GM23338 (cell line): ENCODE results near the gene MTA3. TPM values are rescaled to one million over a fixed set of nuclear protein-coding genes. Genes with fewer than 3 reads are reported as not detected.

Experiments used
- ATAC-seq: fragments of 200-7000 bp; cut with Tn5 transposase; 3 replicates; pipeline ENCODE4 v1.9.1; 2020
- DNase-seq: peaks from one replicate; pipeline ENCODE4 v3.0.0-alpha.2; 2015; ENCODE audit warnings: low spot score
- H2AFZ ChIP-seq: fragments of 200-600 bp; sonication (generic); 2 replicates; pipeline ENCODE4 v1.8.0; 2016; ENCODE audit warnings: antibody characterized with exemption, mild to moderate bottlenecking, moderate library complexity
- H3F3A ChIP-seq: fragments of 200-600 bp; sonication (generic); replicated peaks from 2 replicates; pipeline ENCODE4 v1.8.0; 2017; ENCODE audit warnings: antibody characterized with exemption, mixed run types, low read depth
- H3K27ac ChIP-seq: fragments of 200-600 bp; sonication (generic); 2 replicates; pipeline ENCODE4 v1.6.1; 2016; ENCODE audit warnings: low read depth
- H3K27me3 ChIP-seq: fragments of 200-600 bp; sonication (generic); 2 replicates; pipeline ENCODE4 v1.8.0; 2016; ENCODE audit warnings: mild to moderate bottlenecking, mixed run types, moderate library complexity; ENCODE audit not compliant: insufficient read depth
- H3K36me3 ChIP-seq: fragments of 200-600 bp; sonication (generic); 2 replicates; pipeline ENCODE4 v1.8.0; 2016; ENCODE audit warnings: mild to moderate bottlenecking; ENCODE audit not compliant: insufficient read depth
- H3K4me1 ChIP-seq: fragments of 200-600 bp; sonication (generic); 2 replicates; pipeline ENCODE4 v1.8.0; 2016; ENCODE audit warnings: mild to moderate bottlenecking, moderate library complexity; ENCODE audit not compliant: insufficient read depth
- H3K4me2 ChIP-seq: fragments of 200-600 bp; sonication (generic); 2 replicates; pipeline ENCODE4 v1.7.1; 2017; ENCODE audit warnings: mixed run types
- H3K4me3 ChIP-seq: fragments of 200-600 bp; sonication (generic); 2 replicates; pipeline ENCODE4 v1.6.1; 2016; ENCODE audit warnings: mixed run types
- H3K79me2 ChIP-seq: fragments of 200-600 bp; sonication (generic); replicated peaks from 2 replicates; pipeline ENCODE4 v1.8.0; 2017; ENCODE audit warnings: mild to moderate bottlenecking; ENCODE audit not compliant: insufficient read depth
- H3K9me2 ChIP-seq: fragments of 200-600 bp; sonication (generic); 2 replicates; pipeline ENCODE4 v1.8.0; 2017; ENCODE audit not compliant: insufficient read depth
- H4K20me1 ChIP-seq: fragments of 200-600 bp; sonication (generic); replicated peaks from 2 replicates; pipeline ENCODE4 v1.8.0; 2017; ENCODE audit warnings: mild to moderate bottlenecking; ENCODE audit not compliant: insufficient read depth
- H3K27ac Mint-ChIP-seq: 2 replicates; pipeline ENCODE4 v1.8.0; 2020; ENCODE audit warnings: inconsistent platforms, mild to moderate bottlenecking, moderate library complexity, mixed read lengths
- H3K27me3 Mint-ChIP-seq: 3 replicates; pipeline ENCODE4 v1.8.0; 2022; ENCODE audit warnings: low read depth, mild to moderate bottlenecking, moderate library complexity, mixed read lengths, inconsistent platforms; ENCODE audit not compliant: insufficient read depth, poor library complexity
- H3K36me3 Mint-ChIP-seq: 3 replicates; pipeline ENCODE4 v1.8.0; 2021; ENCODE audit warnings: low read depth, mild to moderate bottlenecking, inconsistent platforms, moderate library complexity, mixed read lengths
- H3K4me1 Mint-ChIP-seq: 3 replicates; pipeline ENCODE4 v1.8.0; 2020; ENCODE audit warnings: mild to moderate bottlenecking, inconsistent platforms, mixed read lengths
- H3K4me3 Mint-ChIP-seq: 3 replicates; pipeline ENCODE4 v1.8.0; 2021; ENCODE audit warnings: moderate library complexity, mild to moderate bottlenecking, inconsistent platforms, mixed read lengths
- H3K9me3 Mint-ChIP-seq: 3 replicates; pipeline ENCODE4 v1.8.0; 2020; ENCODE audit warnings: moderate library complexity, mild to moderate bottlenecking, inconsistent platforms, mixed read lengths
- CREB1 ChIP-seq: fragments of 250-450 bp; sonication (Bioruptor Pico); IDR thresholded peaks from 2 replicates; pipeline ENCODE4 v1.5.0; 2020; ENCODE audit warnings: low read depth, mild to moderate bottlenecking, moderate library complexity
- JUNB ChIP-seq: IDR thresholded peaks from one replicate; pipeline ENCODE4 v1.6.1; 2016; ENCODE audit warnings: antibody characterized with exemption; ENCODE audit not compliant: unreplicated experiment
- NANOG ChIP-seq: IDR thresholded peaks from 2 replicates; pipeline ENCODE4 v1.6.1; 2016; ENCODE audit warnings: antibody characterized with exemption, borderline replicate concordance
- POLR2AphosphoS5 ChIP-seq: IDR thresholded peaks from 2 replicates; pipeline ENCODE4 v1.6.1; 2016; ENCODE audit warnings: antibody characterized with exemption, low read depth
- ZNF331 ChIP-seq: fragments of 250-450 bp; sonication (Bioruptor Pico); IDR thresholded peaks from 2 replicates; pipeline ENCODE4 v1.5.0; 2020; ENCODE audit warnings: low read depth, mild to moderate bottlenecking, moderate library complexity
- polyA plus RNA-seq: library from polyadenylated mRNA; unstranded; fragments of >200 nt; fragmentation: Nextera tagmentation; extraction: Ambion mirVana; gene quantifications from 2 replicates; pipeline ENCODE4 v1.2.1, GENCODE V29; 2016
- total RNA-seq: library from RNA; depleted of rRNA; stranded (reverse); fragments of >200 nt; shearing (Covaris generic); gene quantifications from 2 replicates; pipeline ENCODE4 v1.2.3, GENCODE V29; 2014
- TF ChIP-seq, protein P1 (sequence below), 2 experiments: fragments of 200-600 bp in 1 of 2; sonication (generic) in 1 of 2; conservative IDR thresholded peaks; 2 replicates each; pipeline versions ENCODE4 v1.5.1 to v1.6.1; 2016 to 2017; ENCODE audit warnings: antibody characterized with exemption in 2 of 2, low read depth in 2 of 2, mild to moderate bottlenecking in 2 of 2, moderate library complexity in 1 of 2
- TF ChIP-seq, protein P2 (sequence below): fragments of 250-450 bp; sonication (Bioruptor Pico); IDR thresholded peaks from 2 replicates; pipeline ENCODE4 v1.5.0; 2020; ENCODE audit warnings: mild to moderate bottlenecking, moderate library complexity

MTA3 gene
- total and polyA plus RNA-seq, 2 experiments from 2014 or later, result 162 to 208 TPM

DNA sequence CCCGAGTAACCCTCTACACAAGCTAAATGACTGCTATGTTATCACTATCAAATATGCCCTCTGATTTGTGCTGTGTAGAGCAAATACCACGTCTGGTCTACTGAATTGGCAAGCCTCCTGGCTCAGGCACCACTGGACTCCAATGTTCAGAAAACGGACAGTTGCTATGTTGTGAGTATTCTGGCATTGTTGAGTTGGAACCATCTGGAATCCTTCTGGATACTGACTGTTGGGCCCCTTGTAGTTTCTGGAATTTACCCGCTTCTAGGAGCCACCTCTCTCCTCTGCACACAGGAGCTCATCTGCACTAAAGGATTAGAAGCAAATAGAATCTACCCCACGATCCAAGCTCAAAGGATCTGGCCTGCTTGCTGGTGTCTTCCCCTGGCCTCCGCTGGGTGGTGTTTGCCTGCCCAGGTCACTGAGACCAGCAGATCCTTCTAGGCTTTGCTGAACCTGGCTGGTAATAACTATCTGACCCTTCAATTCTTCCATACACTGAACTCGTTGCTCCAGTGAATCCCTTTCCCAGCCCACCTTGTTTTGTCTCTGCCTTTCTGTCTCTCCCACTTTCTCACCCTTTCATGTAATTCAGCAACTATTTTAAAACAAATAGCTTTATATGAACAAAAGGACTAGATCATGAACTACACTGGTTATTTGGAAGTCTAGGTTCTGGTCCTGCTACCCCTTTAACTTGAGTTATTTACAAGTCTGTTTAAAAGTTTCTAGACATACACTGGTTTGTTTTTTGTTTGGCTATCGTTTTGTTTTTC lies 226.0 kb downstream of the MTA3 start:
- H3K27me3 ChIP-seq, result peaks cover 33% of the 10 kb centered on the region
- no peaks in the 10 kb centered on the region for H3K36me3 ChIP-seq
- TF ChIP-seq, protein P1, sequence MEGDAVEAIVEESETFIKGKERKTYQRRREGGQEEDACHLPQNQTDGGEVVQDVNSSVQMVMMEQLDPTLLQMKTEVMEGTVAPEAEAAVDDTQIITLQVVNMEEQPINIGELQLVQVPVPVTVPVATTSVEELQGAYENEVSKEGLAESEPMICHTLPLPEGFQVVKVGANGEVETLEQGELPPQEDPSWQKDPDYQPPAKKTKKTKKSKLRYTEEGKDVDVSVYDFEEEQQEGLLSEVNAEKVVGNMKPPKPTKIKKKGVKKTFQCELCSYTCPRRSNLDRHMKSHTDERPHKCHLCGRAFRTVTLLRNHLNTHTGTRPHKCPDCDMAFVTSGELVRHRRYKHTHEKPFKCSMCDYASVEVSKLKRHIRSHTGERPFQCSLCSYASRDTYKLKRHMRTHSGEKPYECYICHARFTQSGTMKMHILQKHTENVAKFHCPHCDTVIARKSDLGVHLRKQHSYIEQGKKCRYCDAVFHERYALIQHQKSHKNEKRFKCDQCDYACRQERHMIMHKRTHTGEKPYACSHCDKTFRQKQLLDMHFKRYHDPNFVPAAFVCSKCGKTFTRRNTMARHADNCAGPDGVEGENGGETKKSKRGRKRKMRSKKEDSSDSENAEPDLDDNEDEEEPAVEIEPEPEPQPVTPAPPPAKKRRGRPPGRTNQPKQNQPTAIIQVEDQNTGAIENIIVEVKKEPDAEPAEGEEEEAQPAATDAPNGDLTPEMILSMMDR (conservative IDR thresholded peaks at IDR 0.05; ENCODE audit: low read depth in 2 of 2), result peak; percentile 58 to 65
- TF ChIP-seq ZNF331 (CRISPR knock-in tag) (no peak), NANOG (no peak), JUNB (no peak), POLR2AphosphoS5 (no peak), CREB1 (CRISPR knock-in tag) (no peak)
- TF ChIP-seq, protein P2, sequence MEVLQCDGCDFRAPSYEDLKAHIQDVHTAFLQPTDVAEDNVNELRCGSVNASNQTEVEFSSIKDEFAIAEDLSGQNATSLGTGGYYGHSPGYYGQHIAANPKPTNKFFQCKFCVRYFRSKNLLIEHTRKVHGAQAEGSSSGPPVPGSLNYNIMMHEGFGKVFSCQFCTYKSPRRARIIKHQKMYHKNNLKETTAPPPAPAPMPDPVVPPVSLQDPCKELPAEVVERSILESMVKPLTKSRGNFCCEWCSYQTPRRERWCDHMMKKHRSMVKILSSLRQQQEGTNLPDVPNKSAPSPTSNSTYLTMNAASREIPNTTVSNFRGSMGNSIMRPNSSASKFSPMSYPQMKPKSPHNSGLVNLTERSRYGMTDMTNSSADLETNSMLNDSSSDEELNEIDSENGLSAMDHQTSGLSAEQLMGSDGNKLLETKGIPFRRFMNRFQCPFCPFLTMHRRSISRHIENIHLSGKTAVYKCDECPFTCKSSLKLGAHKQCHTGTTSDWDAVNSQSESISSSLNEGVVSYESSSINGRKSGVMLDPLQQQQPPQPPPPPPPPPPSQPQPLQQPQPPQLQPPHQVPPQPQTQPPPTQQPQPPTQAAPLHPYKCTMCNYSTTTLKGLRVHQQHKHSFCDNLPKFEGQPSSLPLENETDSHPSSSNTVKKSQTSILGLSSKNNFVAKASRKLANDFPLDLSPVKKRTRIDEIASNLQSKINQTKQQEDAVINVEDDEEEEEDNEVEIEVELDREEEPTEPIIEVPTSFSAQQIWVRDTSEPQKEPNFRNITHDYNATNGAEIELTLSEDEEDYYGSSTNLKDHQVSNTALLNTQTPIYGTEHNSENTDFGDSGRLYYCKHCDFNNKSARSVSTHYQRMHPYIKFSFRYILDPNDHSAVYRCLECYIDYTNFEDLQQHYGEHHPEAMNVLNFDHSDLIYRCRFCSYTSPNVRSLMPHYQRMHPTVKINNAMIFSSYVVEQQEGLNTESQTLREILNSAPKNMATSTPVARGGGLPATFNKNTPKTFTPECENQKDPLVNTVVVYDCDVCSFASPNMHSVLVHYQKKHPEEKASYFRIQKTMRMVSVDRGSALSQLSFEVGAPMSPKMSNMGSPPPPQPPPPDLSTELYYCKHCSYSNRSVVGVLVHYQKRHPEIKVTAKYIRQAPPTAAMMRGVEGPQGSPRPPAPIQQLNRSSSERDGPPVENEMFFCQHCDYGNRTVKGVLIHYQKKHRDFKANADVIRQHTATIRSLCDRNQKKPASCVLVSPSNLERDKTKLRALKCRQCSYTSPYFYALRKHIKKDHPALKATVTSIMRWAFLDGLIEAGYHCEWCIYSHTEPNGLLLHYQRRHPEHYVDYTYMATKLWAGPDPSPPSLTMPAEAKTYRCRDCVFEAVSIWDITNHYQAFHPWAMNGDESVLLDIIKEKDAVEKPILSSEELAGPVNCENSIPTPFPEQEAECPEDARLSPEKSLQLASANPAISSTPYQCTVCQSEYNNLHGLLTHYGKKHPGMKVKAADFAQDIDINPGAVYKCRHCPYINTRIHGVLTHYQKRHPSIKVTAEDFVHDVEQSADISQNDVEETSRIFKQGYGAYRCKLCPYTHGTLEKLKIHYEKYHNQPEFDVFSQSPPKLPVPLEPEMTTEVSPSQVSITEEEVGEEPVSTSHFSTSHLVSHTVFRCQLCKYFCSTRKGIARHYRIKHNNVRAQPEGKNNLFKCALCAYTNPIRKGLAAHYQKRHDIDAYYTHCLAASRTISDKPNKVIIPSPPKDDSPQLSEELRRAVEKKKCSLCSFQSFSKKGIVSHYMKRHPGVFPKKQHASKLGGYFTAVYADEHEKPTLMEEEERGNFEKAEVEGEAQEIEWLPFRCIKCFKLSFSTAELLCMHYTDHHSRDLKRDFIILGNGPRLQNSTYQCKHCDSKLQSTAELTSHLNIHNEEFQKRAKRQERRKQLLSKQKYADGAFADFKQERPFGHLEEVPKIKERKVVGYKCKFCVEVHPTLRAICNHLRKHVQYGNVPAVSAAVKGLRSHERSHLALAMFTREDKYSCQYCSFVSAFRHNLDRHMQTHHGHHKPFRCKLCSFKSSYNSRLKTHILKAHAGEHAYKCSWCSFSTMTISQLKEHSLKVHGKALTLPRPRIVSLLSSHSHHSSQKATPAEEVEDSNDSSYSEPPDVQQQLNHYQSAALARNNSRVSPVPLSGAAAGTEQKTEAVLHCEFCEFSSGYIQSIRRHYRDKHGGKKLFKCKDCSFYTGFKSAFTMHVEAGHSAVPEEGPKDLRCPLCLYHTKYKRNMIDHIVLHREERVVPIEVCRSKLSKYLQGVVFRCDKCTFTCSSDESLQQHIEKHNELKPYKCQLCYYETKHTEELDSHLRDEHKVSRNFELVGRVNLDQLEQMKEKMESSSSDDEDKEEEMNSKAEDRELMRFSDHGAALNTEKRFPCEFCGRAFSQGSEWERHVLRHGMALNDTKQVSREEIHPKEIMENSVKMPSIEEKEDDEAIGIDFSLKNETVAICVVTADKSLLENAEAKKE (CRISPR knock-in tag), result peak; percentile 76; the same call in 1 of the 2 replicates
- H4K20me1 ChIP-seq, result no peaks in the 10 kb centered on the region
- H3K4me1 ChIP-seq, result peaks cover 17% of the 10 kb centered on the region
- Mint-ChIP-seq H3K36me3 (no peaks in the 10 kb centered on the region; the same call in 1 of the 3 replicates), H3K27ac (no peak overlapping the region), H3K4me3 (peak overlapping the region; percentile 71; the same call in 2 of the 3 replicates), H3K27me3 (peaks cover 27% of the 10 kb centered on the region), H3K4me1 (peaks cover 32% of the 10 kb centered on the region), H3K9me3 (no peaks in the 10 kb centered on the region; the same call in 2 of the 3 replicates)
- H2AFZ ChIP-seq, result no peak overlapping the region
- H3K9me2 ChIP-seq, result 0 out of 2 replicates have a peak, but pooled peaks cover 3% of the 10 kb centered on the region
- no peaks in the 10 kb centered on the region for H3K79me2 ChIP-seq
- peaks cover 13% of the 10 kb centered on the region for H3F3A ChIP-seq
- H3K4me3 ChIP-seq, result peak overlapping the region; percentile 89; the same call in 1 of the 2 replicates
- peak overlapping the region; percentile 98 for H3K4me2 ChIP-seq
- DNase-seq, result peak; percentile 80
- peak; percentile 49 for ATAC-seq
- no peak overlapping the region for H3K27ac ChIP-seq
